Colonic mucosa (tissue), 4 donors: Measurements from ENCODE around the gene TNRC6B. TPM values are rescaled to one million over a fixed set of nuclear protein-coding genes. Genes with fewer than 3 reads are reported as not detected.

Experiments
- DNase-seq: peaks from one replicate; pipeline ENCODE4 v3.0.0-alpha.2; 2020
- H3K27ac ChIP-seq: fragments of 200-600 bp; one replicate; pipeline ENCODE4 v1.8.0; 2021
- H3K27me3 ChIP-seq: fragments of 200-600 bp; one replicate; pipeline ENCODE4 v1.8.0; 2021
- H3K36me3 ChIP-seq: fragments of 200-600 bp; one replicate; pipeline ENCODE4 v1.8.0; 2021
- H3K4me1 ChIP-seq: fragments of 200-600 bp; one replicate; pipeline ENCODE4 v1.8.0; 2021; ENCODE audit warnings: mild to moderate bottlenecking
- H3K4me3 ChIP-seq: fragments of 200-600 bp; one replicate; pipeline ENCODE4 v1.8.0; 2021
- H3K9ac ChIP-seq, 2 donors: one replicate each; pipeline ENCODE4 v1.7.0; 2013; ENCODE audit warnings: control low read depth in 2 of 2, low read depth in 2 of 2, low read length in 2 of 2
- H3K9me3 ChIP-seq: fragments of 200-600 bp; one replicate; pipeline ENCODE4 v1.8.0; 2021
- CTCF ChIP-seq: fragments of 200-600 bp; IDR thresholded peaks from one replicate; pipeline ENCODE4 v1.8.0; 2022; ENCODE audit warnings: antibody characterized with exemption, mild to moderate bottlenecking
- intact Hi-C: fragments of 100-400 bp; cut with DNase I; formaldehyde crosslinking; loops from one replicate; pipeline ENCODE4 v1.14.1; 2022
- total RNA-seq, 2 donors: library from RNA; stranded (reverse); fragmentation: NEBNext Ultra II Directional in 1 of 2; extraction: Animal tissue kit (Norgen Biotek cat#: 25700) in 1 of 2; gene quantifications; one replicate each; pipeline ENCODE4 v1.2.1, GENCODE V29; 2021
- donor health status: healthy.
- donor health status: DM: no; HTN: no; CAD: no.
- donor health status: DM: no; HTN: no; CAD: no.

Gene TNRC6B
- total RNA-seq, 2 donors from 2014 or later, result 38.7 to 47.4 TPM

GRCh38 chr22:40335358-40335757 is 157.6 kb downstream of the TNRC6B start:
- Histone ChIP-seq H3K27me3 (no peaks in the 10 kb centered on the region), H3K9ac (no peak overlapping the region), H3K27ac (no peak overlapping the region)

GRCh38 chr22:40340044-40340443 is 162.3 kb downstream of the TNRC6B start:
- no peak for TF ChIP-seq CTCF
- Histone ChIP-seq H3K27me3 (no peaks in the 10 kb centered on the region), H3K4me1 (no peaks in the 10 kb centered on the region), H3K9ac (no peak overlapping the region), H3K27ac (peak overlapping the region; percentile 36), H3K4me3 (no peak overlapping the region), H3K36me3 (no peaks in the 10 kb centered on the region), H3K9me3 (no peaks in the 10 kb centered on the region)
- DNase-seq, result peak; percentile 72
- intact Hi-C loops, result loop anchor here (10.0 kb wide), 2 partner anchors 295 to 805 kb away; partner anchors contain the start of gene RPS19BP1

More at GRCh38 chr22:40335358-40335757, 157.6 kb downstream of the TNRC6B start:
- no peak for DNase-seq
- H3K4me1 ChIP-seq, result no peaks in the 10 kb centered on the region
- H3K4me3 ChIP-seq, result no peak overlapping the region
- no peak for TF ChIP-seq CTCF
- intact Hi-C loops, result no loop called here
- no peaks in the 10 kb centered on the region for H3K36me3 ChIP-seq
- H3K9me3 ChIP-seq, result no peaks in the 10 kb centered on the region

GRCh38 chr22:40341604-40342003 is 163.9 kb downstream of the TNRC6B start:
- no peaks in the 10 kb centered on the region for H3K27me3 ChIP-seq
- no peaks in the 10 kb centered on the region for H3K4me1 ChIP-seq
- intact Hi-C loops, result loop anchor here (10.0 kb wide), 2 partner anchors 297 to 807 kb away; partner anchors contain the start of gene RPS19BP1
- no peak overlapping the region for H3K9ac ChIP-seq
- no peaks in the 10 kb centered on the region for H3K9me3 ChIP-seq
- no peak for DNase-seq
- no peak overlapping the region for H3K27ac ChIP-seq
- no peak for TF ChIP-seq CTCF
- no peak overlapping the region for H3K4me3 ChIP-seq
- H3K36me3 ChIP-seq, result no peaks in the 10 kb centered on the region

- no peaks in the 10 kb centered on the region for H3K9me3 ChIP-seq
- H3K9ac ChIP-seq, result no peak overlapping the region
- H3K36me3 ChIP-seq, result no peaks in the 10 kb centered on the region
- DNase-seq, result no peak
- no peaks in the 10 kb centered on the region for H3K27me3 ChIP-seq
- no peak overlapping the region for H3K27ac ChIP-seq
- intact Hi-C loops, result loop anchor here (10.0 kb wide), 2 partner anchors 298 to 808 kb away; partner anchors contain the start of gene RPS19BP1
- TF ChIP-seq CTCF, result no peak
- H3K4me1 ChIP-seq, result peaks cover 6% of the 10 kb centered on the region
- no peak overlapping the region for H3K4me3 ChIP-seq
Observed at GRCh38 chr22:40342521-40342920, 164.8 kb downstream of the TNRC6B start.

- H3K9me3 ChIP-seq, result no peaks in the 10 kb centered on the region
- peaks cover 10% of the 10 kb centered on the region for H3K4me1 ChIP-seq
- H3K4me3 ChIP-seq, result peak overlapping the region; percentile 60
- no peaks in the 10 kb centered on the region for H3K27me3 ChIP-seq
- intact Hi-C loops, result loop anchor here (10.0 kb wide), 2 partner anchors 300 to 810 kb away; partner anchors contain the start of gene RPS19BP1
- DNase-seq, result no peak
- no peak overlapping the region for H3K9ac ChIP-seq
- no peak for TF ChIP-seq CTCF
- peak overlapping the region; percentile 67 for H3K27ac ChIP-seq
- no peaks in the 10 kb centered on the region for H3K36me3 ChIP-seq
Observed at GRCh38 chr22:40345271-40345670, 167.5 kb downstream of the TNRC6B start.
